Middle frontal gyrus (tissue), 1 donor: ENCODE data around the gene SLC26A4.

ENCODE experiments used
- DNase-seq: peaks from one replicate; pipeline ENCODE4 v3.0.0-alpha.2; 2015; ENCODE audit warnings: low spot score; ENCODE audit errors: extremely low spot score

Gene SLC26A4

DNA sequence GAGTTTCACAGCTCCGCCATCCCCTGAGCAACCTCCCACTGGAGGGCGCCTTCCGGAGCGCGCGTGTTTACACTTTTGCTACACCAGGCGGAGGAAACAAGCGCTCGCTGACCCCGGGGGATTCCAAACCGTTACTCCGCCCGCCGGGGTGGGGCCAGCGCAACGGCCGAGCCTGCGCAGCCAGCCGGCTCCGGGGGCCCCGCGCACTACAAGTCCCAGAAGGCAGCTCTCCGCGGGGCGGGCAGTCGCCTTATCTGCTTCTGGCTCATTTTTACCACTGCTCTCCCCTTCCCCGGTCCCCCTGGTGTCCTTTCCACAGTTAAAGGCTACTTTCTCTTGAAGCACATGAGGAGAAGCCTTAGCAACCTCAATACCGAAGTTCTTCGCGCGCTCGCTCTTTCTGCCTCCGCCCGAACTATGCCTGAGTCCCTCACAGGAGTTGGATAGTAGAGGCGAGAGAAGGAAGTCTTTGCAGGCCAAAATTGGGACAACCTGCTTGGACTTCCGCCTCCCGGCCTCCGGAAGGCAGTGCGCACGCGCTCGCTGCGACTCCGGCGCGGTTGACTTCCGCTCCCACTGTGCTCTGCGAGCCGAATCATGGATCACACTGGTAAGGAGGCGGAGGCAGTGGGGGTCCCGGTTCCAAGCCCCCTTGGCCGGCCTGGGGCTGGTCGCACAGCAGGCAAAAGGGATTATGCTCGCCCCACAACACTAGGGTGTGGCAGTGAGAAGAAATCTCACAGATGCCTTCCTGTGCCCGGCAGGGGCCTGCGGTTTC lies 83.1 kb downstream of the SLC26A4 start, which contains the start of gene CBLL1:
TSS of gene CBLL1 (plus strand) at position 576 of the 778 bp plus-strand sequence. CDS start at position 598, 22 bp downstream.
- peak; percentile 90 for DNase-seq

DNA sequence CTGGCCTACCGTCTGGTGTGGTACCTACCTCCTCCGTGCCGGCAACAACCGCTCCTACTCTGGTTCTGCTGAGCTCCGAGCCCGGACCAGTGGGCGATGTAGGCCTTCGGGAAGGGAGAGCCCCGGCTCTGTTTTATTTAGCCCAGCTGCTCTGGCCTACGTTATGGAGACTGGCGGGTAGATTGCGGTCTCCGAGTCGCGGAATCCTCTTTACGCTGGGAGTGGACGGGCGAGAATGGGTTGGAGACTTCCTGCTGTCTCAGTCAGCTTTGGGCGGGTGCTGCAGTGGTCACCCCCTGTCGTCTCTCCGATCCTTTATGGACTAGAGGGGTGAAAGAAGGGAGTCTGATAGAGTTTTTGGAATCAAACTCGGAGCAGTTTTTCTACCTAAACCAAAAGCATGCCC lies 83.7 kb downstream of the SLC26A4 start:
- DNase-seq: no peak

- DNase-seq: no peak
Measured at GRCh38 chr7:107746006-107746405, 85.4 kb downstream of the SLC26A4 start.

DNA sequence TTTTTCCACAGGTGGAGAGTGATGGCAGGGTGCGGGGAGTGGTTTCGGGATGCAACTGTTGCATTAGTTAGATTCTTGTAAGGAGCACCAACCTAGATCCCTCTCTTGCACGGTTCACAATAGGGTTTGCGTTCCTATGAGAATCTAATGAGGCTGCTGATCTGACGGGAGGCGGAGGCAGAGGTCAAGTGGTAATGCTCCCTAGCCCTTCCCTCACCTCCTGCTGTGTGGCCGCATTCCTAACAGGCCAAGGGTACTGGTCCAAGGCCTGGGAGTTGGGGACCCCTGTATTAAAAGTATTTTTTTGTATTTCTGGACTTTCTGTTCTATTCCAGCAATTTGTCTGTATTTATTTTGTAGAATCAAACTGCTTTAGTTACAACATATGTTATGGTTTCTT lies 90.5 kb downstream of the SLC26A4 start:
- no peak for DNase-seq

DNA sequence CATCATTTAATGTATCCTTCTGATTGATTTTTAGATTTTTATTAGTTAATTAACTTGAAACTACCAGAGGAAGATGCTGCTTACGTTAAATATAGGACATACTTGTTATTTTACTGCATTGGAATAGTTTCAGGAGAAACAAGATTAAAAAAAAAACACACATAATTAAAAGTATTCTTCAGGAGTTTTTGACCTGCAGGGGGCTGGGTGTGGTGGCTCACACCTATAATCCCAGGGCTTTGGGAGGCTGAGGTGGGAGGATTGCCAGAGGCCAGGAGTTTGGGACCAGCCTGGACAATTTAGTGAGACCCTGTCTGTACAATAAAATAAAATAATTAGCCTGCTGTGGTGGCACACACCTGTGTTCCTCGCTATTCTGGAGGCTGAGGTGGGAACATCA lies 94.0 kb downstream of the SLC26A4 start:
- DNase-seq: no peak

DNA sequence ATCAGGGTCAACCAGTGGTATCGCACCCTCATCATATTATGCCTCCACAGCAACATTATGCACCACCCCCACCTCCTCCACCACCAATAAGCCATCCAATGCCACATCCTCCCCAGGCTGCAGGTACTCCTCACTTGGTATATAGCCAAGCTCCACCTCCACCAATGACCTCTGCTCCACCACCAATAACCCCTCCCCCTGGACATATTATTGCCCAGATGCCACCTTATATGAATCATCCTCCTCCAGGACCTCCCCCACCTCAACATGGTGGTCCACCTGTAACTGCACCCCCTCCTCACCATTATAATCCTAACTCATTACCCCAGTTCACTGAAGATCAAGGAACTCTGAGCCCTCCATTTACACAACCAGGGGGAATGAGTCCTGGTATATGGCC lies 98.0 kb downstream of the SLC26A4 start:
- no peak for DNase-seq

DNA sequence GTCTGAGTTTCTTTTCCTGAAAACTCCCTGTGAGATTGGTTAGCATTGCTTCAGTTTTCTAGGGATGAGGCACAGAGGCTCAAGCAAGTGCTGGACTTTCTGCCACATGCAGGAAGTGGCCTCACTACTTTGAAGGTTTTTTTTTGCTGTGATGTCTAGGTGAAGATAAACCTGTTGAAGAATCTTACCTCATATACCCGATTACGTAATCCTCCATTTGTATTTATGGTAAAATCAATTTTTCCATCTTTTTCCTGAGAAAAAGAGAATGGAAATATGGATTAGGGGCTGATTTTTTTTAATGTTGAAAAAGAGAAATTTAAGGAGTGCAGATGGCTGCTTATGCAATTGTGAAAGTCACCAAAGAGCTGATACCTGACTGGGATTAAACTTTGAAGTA lies 106.8 kb downstream of the SLC26A4 start:
- DNase-seq: no peak
